Mesenchymal stem cell (in vitro differentiated cells and primary cell): ENCODE measurements around the gene MBP.

Experiments
- DNase-seq: peaks from one replicate; pipeline ENCODE4 v3.0.0-alpha.2; 2013
- H2AFZ ChIP-seq: one replicate; pipeline ENCODE4 v1.6.1; 2013; ENCODE audit warnings: low read depth, mild to moderate bottlenecking, control low read depth, inconsistent platforms, low read length, moderate library complexity
- H2AK5ac ChIP-seq: 2 replicates; pipeline ENCODE4 v1.6.1; 2013; ENCODE audit warnings: low read length, moderate library complexity, mild to moderate bottlenecking, inconsistent platforms; ENCODE audit not compliant: severe bottlenecking
- H2BK120ac ChIP-seq: one replicate; pipeline ENCODE4 v1.6.1; 2013; ENCODE audit warnings: low read depth, mild to moderate bottlenecking, inconsistent platforms, low read length, moderate library complexity
- H2BK12ac ChIP-seq, 2 experiments: one replicate each; pipeline ENCODE4 v1.6.1; 2013; ENCODE audit warnings: inconsistent platforms in 2 of 2, low read length in 2 of 2, mild to moderate bottlenecking in 2 of 2, moderate library complexity in 2 of 2, control low read depth in 1 of 2
- H2BK15ac ChIP-seq: one replicate; pipeline ENCODE4 v1.6.1; 2013; ENCODE audit warnings: mild to moderate bottlenecking, low read depth, inconsistent platforms; ENCODE audit not compliant: poor library complexity, severe bottlenecking
- H2BK5ac ChIP-seq: 2 replicates; pipeline ENCODE4 v1.6.1; 2013; ENCODE audit warnings: low read depth, mild to moderate bottlenecking, low read length, control low read depth, inconsistent platforms; ENCODE audit not compliant: poor library complexity, severe bottlenecking
- H3K14ac ChIP-seq, 2 experiments: one replicate each; pipeline ENCODE4 v1.6.1; 2013; ENCODE audit warnings: inconsistent platforms in 2 of 2, low read length in 2 of 2, control low read depth in 1 of 2, mild to moderate bottlenecking in 1 of 2, moderate library complexity in 1 of 2
- H3K18ac ChIP-seq, 2 experiments: one replicate each; pipeline ENCODE4 v1.6.1; 2013; ENCODE audit warnings: inconsistent platforms in 2 of 2, low read length in 2 of 2, control low read depth in 1 of 2, low read depth in 1 of 2, mild to moderate bottlenecking in 1 of 2
- H3K23ac ChIP-seq, 2 experiments: one replicate each; pipeline ENCODE4 v1.6.1; 2013; ENCODE audit warnings: inconsistent platforms in 2 of 2, low read length in 2 of 2, mild to moderate bottlenecking in 2 of 2, moderate library complexity in 2 of 2, control low read depth in 1 of 2
- H3K27ac ChIP-seq: 2 replicates; pipeline ENCODE4 v1.5.1; 2013; ENCODE audit warnings: mild to moderate bottlenecking, moderate library complexity, low read length, control low read depth, inconsistent platforms; ENCODE audit not compliant: poor library complexity, severe bottlenecking
- H3K27me3 ChIP-seq, 2 experiments: 2 replicates each; pipeline versions ENCODE4 v1.6.1 to v1.7.0; 2013; ENCODE audit warnings: low read length in 2 of 2, mild to moderate bottlenecking in 2 of 2, moderate library complexity in 2 of 2, control low read depth in 1 of 2, inconsistent platforms in 1 of 2; ENCODE audit not compliant: control insufficient read depth in 1 of 2, insufficient read depth in 1 of 2
- H3K36me3 ChIP-seq, 2 experiments: 2 replicates each; pipeline versions ENCODE4 v1.6.1 to v1.7.0; 2013; ENCODE audit warnings: low read length in 2 of 2, control low read depth in 1 of 2, inconsistent platforms in 1 of 2, low read depth in 1 of 2, mild to moderate bottlenecking in 1 of 2; ENCODE audit not compliant: insufficient read depth in 2 of 2, control insufficient read depth in 1 of 2
- H3K4ac ChIP-seq, 2 experiments: one replicate each; pipeline ENCODE4 v1.6.1; 2013; ENCODE audit warnings: inconsistent platforms in 2 of 2, low read length in 2 of 2, mild to moderate bottlenecking in 2 of 2, moderate library complexity in 2 of 2, control low read depth in 1 of 2, low read depth in 1 of 2
- H3K4me1 ChIP-seq: 2 replicates; pipeline ENCODE4 v1.6.1; 2013; ENCODE audit warnings: low read depth, low read length, control low read depth; ENCODE audit not compliant: control insufficient read depth, insufficient read depth
- H3K4me2 ChIP-seq: 2 replicates; pipeline ENCODE4 v1.6.1; 2013; ENCODE audit warnings: low read length, mild to moderate bottlenecking, inconsistent platforms; ENCODE audit not compliant: poor library complexity, severe bottlenecking
- H3K4me3 ChIP-seq, 2 experiments: 2 replicates each; pipeline versions ENCODE4 v1.5.1 to v1.7.0; 2013; ENCODE audit warnings: low read length in 2 of 2, mild to moderate bottlenecking in 2 of 2, control low read depth in 1 of 2, low read depth in 1 of 2; ENCODE audit not compliant: insufficient read depth in 1 of 2
- H3K79me1 ChIP-seq: replicated peaks from 2 replicates; pipeline ENCODE4 v1.6.1; 2013; ENCODE audit warnings: mild to moderate bottlenecking, control low read depth, low read length, inconsistent platforms; ENCODE audit not compliant: poor library complexity, severe bottlenecking
- H3K9ac ChIP-seq: 2 replicates; pipeline ENCODE4 v1.7.0; 2013; ENCODE audit warnings: mild to moderate bottlenecking, low read length, moderate library complexity
- H3K9me3 ChIP-seq: 2 replicates; pipeline ENCODE4 v1.7.0; 2013; ENCODE audit warnings: mild to moderate bottlenecking, low read length; ENCODE audit not compliant: control insufficient read depth
- H4K8ac ChIP-seq: one replicate; pipeline ENCODE4 v1.6.1; 2013; ENCODE audit warnings: inconsistent platforms, mild to moderate bottlenecking, low read length, moderate library complexity
- H4K91ac ChIP-seq: one replicate; pipeline ENCODE4 v1.6.1; 2013; ENCODE audit warnings: mild to moderate bottlenecking, low read length, inconsistent platforms
- WGBS: methylation state at CpG from one replicate; pipeline ENCODE4 v1.1.7; 2013; ENCODE audit warnings: mixed read lengths; 5-methylcytosine and 5-hydroxymethylcytosine counted together

Gene MBP

DNA sequence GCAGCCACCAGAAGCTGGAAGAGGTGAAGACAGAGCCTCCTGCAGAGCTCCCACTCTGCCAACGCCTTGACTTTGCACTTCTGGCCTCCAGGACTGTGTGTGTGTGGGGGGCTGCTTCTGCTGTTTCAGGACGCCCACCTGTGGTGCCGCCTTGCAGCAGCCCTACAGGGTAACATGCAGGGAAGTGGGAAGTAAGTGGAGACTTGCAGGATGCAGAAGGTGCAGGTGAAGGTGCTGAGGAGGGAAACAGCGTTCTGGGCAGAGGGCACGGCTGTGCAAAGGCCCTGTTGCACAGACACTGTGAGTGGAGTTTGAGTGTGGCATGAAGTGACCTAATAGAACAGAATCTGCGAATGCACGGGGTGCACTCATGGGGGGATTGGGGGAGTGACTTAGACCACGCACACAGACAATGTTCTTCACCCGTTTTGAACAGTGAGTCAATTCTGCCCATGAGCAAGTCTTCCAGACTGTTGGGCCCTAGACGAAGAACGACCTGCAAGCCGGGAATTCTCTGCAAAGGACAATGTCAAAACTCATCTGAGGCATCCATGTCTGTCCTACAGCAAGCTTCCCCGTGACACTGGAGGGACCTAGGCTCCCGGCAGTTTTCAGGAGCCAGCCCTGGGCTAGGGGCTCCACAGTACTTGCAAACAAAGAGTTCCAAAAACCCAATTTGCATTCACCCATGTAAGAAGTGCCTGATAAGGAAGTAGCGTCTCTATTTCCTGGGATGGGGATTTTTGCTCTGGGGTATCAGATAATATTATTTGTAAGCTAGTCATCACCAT lies 19.0 kb downstream of the MBP start:
- H3K27ac ChIP-seq = peak overlapping the region; percentile 80
- no peak overlapping the region for H2AK5ac ChIP-seq
- peaks cover 3 to 9% of the 10 kb centered on the region in 2 experiments for H3K36me3 ChIP-seq
- no peak overlapping the region for H3K4me3 ChIP-seq
- H3K4me1 ChIP-seq = peaks cover 29% of the 10 kb centered on the region
- no peak overlapping the region for H3K23ac ChIP-seq
- 94% methylated on average over 14 of the region's 15 CpGs for WGBS
- H3K14ac ChIP-seq = no peak overlapping the region
- no peak overlapping the region for H3K4ac ChIP-seq
- H3K9ac ChIP-seq = peak overlapping the region; percentile 60
- H2BK12ac ChIP-seq = peak overlapping the region in 1 of 2 experiments; percentile 7
- H3K27me3 ChIP-seq = no peaks in the 10 kb centered on the region
- no peak overlapping the region for H4K8ac ChIP-seq
- H3K9me3 ChIP-seq = no peaks in the 10 kb centered on the region
- no peak overlapping the region for H2AFZ ChIP-seq
- H4K91ac ChIP-seq = peak overlapping the region; percentile 20
- H2BK15ac ChIP-seq = no peak overlapping the region
- no peak overlapping the region for H2BK120ac ChIP-seq
- H2BK5ac ChIP-seq = no peak overlapping the region
- no peak overlapping the region for H3K18ac ChIP-seq
- H3K4me2 ChIP-seq = no peak overlapping the region
- DNase-seq = no peak
- H3K79me1 ChIP-seq = peaks cover 28% of the 10 kb centered on the region

DNA sequence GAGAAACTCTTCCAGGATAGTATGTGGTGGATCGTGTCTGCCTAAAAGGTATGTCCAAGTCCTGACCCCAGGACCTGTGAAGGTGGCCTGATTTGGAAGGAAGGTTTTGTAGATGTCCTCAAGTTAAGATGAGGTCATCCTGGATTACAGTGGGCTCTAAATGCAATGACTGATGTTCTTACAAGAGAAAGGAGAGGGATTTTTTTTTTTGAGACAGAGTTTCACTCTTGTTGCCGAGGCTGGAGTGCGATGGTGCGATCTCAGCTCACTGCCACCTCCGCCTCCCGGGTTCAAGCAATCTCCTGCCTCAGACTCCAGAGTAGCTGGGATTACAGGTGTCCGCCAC lies 19.9 kb downstream of the MBP start:
- H3K18ac ChIP-seq = no peak overlapping the region
- H3K9ac ChIP-seq = no peak overlapping the region
- H3K9me3 ChIP-seq = no peaks in the 10 kb centered on the region
- peaks cover 3 to 6% of the 10 kb centered on the region in 2 experiments for H3K36me3 ChIP-seq
- no peak overlapping the region for H2AK5ac ChIP-seq
- H3K4ac ChIP-seq = no peak overlapping the region
- H4K91ac ChIP-seq = peak overlapping the region; percentile 76
- WGBS = 98% methylated on average over 6 of the region's 7 CpGs
- peaks cover 29% of the 10 kb centered on the region for H3K4me1 ChIP-seq
- no peak overlapping the region for H2BK5ac ChIP-seq
- H3K23ac ChIP-seq = no peak overlapping the region
- DNase-seq = no peak
- H2BK15ac ChIP-seq = no peak overlapping the region
- H3K4me3 ChIP-seq = no peak overlapping the region
- peaks cover 24% of the 10 kb centered on the region for H3K79me1 ChIP-seq
- H2BK120ac ChIP-seq = no peak overlapping the region
- no peaks in the 10 kb centered on the region for H3K27me3 ChIP-seq
- H2BK12ac ChIP-seq = peak overlapping the region in 1 of 2 experiments; percentile 63
- no peak overlapping the region for H3K14ac ChIP-seq
- H2AFZ ChIP-seq = no peak overlapping the region
- H4K8ac ChIP-seq = peak overlapping the region; percentile 35
- H3K27ac ChIP-seq = no peak overlapping the region
- H3K4me2 ChIP-seq = no peak overlapping the region

DNA sequence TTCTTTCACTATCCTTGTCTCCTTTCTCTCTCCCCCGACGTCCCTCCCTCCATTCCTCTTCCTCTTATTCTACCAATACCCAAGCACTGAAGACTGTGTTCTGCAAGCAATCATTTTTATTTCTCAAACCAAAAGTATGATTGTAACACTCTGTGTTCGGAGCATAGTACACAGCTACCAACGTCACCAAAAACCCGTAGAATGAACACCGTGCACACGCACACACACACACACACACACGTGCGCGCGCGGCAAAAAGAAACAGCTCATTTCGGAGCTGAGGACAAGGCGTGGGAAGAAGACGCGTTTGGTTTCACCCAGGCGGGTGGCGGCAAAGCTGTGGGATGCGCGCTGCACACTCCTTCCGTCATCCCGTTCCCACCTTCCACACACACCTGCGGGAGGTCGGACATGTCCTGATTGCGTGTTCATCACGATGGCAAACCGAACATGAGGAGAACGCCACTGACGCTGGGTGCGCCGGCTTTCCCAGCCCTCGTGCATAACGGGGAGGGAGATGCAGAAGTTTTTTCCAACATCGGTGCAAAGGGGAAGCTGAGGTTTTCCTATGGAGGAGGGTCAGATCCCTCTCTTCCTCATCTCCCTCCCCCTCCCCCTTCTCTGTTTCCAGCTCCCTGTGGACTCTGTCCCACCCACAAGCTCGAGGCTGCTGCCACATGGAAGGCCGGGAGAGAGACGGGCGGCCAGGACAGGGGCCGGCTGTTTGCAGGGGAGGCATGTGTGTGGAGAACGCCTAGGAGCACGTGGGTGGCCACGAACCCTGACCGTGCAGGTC lies 20.4 kb downstream of the MBP start:
- H3K36me3 ChIP-seq = peaks cover 3 to 6% of the 10 kb centered on the region in 2 experiments
- DNase-seq = no peak
- peak overlapping the region in 1 of 2 experiments; percentile 28 for H3K18ac ChIP-seq
- peaks cover 31% of the 10 kb centered on the region for H3K4me1 ChIP-seq
- H3K27me3 ChIP-seq = no peaks in the 10 kb centered on the region
- H3K4ac ChIP-seq = no peak overlapping the region
- no peak overlapping the region for H3K27ac ChIP-seq
- H4K8ac ChIP-seq = peak overlapping the region; percentile 35
- H3K4me3 ChIP-seq = no peak overlapping the region
- no peak overlapping the region for H3K4me2 ChIP-seq
- H2BK120ac ChIP-seq = no peak overlapping the region
- no peak overlapping the region for H2BK15ac ChIP-seq
- no peaks in the 10 kb centered on the region for H3K9me3 ChIP-seq
- H3K79me1 ChIP-seq = peaks cover 22% of the 10 kb centered on the region
- H2AFZ ChIP-seq = no peak overlapping the region
- no peak overlapping the region for H3K23ac ChIP-seq
- peak overlapping the region in 1 of 2 experiments; percentile 63 for H2BK12ac ChIP-seq
- no peak overlapping the region for H2BK5ac ChIP-seq
- H2AK5ac ChIP-seq = no peak overlapping the region
- H3K9ac ChIP-seq = no peak overlapping the region
- 89% methylated on average over 40 of the region's 43 CpGs for WGBS
- H4K91ac ChIP-seq = peak overlapping the region; percentile 76
- H3K14ac ChIP-seq = no peak overlapping the region

DNA sequence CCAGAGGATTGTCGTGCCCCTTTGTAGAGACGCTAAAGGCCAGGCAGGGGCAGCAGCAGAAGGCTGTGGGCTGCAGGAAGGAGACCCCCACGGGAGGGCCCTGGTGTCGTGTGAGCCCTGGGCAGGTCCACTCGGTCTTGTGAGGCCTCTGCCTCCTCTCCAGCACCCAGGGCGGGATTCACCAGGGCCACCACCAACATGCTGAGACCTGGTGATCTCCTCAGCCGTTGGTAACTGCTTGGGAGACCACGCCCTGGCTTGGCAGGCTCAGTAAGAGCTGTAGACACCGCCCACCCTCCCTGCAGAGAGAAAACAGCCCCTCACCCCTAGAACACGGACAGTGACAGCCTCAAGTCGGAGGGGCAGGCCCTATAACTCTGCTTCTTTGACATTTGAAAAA lies 21.1 kb downstream of the MBP start:
- Histone ChIP-seq H2BK5ac (no peak overlapping the region), H3K36me3 (peaks cover 3 to 6% of the 10 kb centered on the region in 2 experiments), H3K4me2 (no peak overlapping the region), H2BK12ac (peak overlapping the region; percentile 59 to 69), H4K91ac (peak overlapping the region; percentile 55), H2AK5ac (peak overlapping the region; percentile 41), H3K18ac (peak overlapping the region; percentile 25 to 71), H3K4ac (no peak overlapping the region), H3K4me1 (peaks cover 31% of the 10 kb centered on the region), H3K14ac (peak overlapping the region in 1 of 2 experiments; percentile 64), H2BK15ac (no peak overlapping the region), H3K4me3 (no peak overlapping the region), H3K9ac (no peak overlapping the region), H3K23ac (no peak overlapping the region), H2BK120ac (no peak overlapping the region), H3K27ac (no peak overlapping the region), H4K8ac (peak overlapping the region; percentile 59), H3K9me3 (no peaks in the 10 kb centered on the region), H2AFZ (no peak overlapping the region), H3K27me3 (no peaks in the 10 kb centered on the region), H3K79me1 (peaks cover 22% of the 10 kb centered on the region)
- DNase-seq = no peak
- 73% methylated on average over 11 of the region's 11 CpGs for WGBS
